Endothelial cell of hepatic sinusoid (primary cell): ENCODE data around the gene ITPR1.

Source experiments
- in situ Hi-C: cut with HindIII; loops from 2 replicates; pipeline ENCODE4 v1.10.0; 2017; ENCODE audit warnings: low sequenced_read_pairs

Gene ITPR1

DNA sequence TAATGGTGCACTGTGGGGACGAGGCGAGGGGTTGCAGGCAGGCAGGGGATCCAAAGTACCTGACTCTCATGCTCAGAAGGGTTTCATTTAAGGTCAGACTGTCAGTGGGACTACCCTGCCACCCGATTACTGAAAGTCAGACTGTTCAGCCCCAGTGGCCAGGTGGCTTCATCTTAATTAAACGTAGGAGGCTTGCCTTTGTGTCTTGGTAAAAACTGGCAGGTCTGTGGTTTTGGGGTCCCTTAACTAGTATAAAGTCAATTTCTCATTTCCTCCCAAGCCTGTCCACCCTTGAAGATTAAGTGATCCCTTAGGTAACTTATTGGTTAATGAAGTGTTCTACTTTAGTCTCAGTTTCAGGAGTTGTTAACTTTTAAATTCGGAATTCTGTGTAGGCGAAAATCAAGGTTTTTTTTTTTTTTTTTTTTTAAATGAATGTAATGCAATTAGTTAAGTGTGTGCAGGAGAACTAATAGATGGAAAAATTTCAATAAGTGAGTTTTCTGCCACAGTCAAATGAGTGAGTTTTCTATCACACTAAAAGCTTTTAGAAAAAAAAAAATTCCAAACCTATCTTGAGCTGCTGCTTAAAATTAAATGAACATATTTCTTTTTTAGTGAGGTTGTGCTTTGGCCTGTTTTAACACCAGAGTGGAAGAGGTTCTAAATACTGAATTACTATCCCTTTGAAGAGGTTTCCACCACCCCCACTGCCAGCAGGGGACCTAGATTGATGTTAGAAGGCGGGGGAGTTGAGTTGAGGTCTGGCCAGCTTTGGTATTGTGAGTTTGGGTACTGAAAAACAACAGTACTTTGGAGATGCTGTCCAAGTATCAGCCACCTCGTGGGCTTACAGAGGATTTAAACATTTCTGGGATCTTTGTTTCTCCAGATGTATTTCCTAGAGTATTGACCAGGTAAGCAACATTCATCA lies 15.2 kb downstream of the ITPR1 start:
- in situ Hi-C loops: no loop called here

DNA sequence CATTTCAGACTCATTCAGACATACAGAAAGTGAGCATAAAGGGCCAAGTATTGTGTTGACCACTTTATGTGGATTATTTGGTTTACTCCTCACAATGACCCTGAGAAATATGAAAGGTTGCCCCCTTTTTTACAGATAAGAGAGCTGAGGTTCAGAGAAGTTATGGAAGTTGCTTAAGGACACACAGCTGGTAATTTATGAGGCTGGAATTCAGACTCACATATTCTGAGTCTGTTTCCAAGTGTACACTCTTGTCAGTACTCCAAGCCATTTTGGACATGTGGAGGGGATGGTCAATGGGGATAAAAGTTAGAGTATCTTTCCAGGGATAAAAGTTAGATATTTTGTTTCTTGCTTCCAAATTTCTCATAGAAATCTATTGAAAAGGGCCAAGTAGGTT lies 15.9 kb downstream of the ITPR1 start:
- in situ Hi-C loops: no loop called here

DNA sequence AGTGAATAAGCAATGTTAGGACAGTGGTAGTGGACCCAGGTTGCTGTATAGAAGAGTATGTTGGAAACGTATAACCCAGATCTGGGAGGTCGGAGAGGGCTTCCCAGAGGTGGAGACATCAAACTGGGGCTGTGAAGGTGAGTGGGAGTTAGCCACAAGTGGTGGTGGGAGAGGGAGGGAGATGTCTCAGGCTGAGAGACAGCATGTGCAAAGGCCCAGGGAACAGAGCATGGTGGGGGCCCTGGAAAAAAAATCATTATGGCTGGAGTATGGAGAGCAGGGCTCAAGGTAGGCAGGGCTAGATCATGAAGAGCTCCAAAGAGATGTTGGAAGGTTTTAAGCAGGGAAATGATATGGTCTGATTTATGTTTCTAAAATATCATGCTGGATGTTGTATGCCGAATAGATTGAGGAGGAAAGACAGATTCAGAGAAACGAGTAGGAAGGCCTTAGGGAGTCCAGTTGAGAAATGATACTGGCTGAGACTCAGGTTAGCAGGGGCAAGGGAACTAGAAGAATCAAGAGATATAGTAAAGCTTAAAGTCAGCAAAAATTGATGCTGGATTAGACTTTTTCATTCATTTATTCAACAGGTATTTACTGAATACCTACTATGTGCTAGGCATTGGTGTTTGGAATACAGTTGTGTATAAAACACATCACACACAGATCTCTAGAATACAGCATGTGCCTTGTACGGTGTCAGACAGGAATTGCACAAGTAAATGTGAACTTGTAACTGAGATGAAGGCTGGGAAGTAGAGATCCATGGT lies 17.0 kb downstream of the ITPR1 start:
- in situ Hi-C loops: no loop called here

DNA sequence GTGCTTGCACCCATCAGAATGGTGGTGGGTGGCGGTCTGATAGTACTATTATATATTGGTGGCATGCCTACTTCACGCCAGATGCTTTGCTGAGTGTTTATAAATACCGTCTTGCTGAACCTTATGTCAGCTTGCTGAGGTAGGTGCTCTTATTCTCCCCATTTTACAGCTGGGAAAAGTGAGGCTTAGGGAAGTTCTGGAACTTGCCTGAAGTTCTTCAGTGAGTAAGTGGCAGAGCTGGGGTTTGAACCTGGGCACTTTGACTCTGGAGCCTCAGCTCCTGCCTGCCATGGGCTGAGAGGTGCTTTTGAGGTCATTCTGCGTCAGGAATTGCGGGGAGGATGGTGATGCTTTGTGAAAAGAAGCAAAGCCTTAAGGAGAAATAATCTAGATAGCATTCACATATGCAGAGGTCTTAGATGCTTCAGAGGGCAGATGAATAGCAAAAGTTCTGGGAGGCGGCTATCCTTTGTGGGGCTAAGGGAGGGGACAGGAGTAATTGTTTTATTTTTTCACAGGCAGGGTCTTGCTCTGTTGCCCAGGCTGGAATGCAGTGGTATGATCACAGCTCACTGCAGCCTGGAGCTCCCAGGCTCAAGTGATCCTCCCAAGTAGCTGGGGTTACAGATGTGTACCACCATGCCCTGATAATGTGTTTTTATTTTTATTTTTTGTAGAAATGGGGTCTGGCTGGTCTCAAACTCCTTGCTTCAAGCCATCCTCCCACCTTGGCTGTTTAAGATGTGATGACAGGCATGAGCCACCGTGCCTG lies 18.5 kb downstream of the ITPR1 start:
- in situ Hi-C loops: no loop called here

DNA sequence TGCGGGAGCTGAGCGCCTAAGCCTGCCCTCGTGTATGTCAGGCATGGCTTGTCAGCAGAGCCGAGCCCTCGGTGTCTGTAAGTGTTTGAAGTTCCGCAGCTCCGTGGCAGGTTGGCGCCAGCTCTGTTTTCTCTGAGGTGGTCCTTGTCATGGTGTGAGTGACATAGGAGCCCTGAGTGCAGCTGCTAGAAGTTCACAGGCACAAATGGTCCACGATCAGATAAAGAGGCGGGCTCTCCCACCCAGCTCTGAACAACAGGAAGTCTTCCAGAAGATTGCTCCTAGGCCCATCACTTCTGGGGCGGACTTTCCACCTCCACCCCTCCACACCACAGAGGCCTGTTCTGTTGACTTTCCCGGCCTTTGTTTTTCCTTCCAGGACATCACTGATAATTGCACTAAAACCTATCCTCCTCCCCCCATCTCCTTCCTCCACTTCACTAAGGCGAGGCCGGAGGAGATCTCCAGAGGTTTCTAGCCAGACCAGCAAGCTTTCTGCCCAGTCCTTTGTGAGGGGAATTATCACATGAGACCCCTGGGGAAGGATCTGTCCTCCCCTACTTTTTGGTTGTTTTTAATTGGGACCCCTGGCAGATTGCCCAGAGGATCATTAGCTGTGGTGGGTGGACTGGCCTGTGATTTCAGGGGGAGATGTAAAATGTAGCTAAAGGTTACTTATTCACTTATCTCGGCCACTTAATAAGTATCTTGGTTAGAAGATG lies 19.9 kb downstream of the ITPR1 start:
- in situ Hi-C loops: no loop called here

DNA sequence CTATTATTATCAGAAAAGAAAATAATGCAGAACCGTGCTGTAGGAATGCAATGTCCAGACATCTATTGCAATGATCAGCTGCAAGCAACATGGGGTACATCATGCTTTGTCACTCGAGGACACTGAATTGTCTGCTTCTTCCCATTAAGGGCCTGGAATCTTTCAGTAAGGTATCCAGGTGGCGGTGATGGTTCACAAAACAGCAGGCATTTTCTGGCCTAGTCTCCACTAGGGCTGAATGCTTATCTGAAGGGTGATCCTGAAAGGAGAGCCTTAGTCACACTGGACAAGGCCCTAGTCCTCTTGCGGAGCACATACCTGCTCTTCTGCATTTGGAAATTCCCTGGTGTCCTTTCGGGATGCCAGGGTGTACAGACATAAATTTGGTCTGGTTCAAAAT lies 21.2 kb downstream of the ITPR1 start:
- in situ Hi-C loops: no loop called here

DNA sequence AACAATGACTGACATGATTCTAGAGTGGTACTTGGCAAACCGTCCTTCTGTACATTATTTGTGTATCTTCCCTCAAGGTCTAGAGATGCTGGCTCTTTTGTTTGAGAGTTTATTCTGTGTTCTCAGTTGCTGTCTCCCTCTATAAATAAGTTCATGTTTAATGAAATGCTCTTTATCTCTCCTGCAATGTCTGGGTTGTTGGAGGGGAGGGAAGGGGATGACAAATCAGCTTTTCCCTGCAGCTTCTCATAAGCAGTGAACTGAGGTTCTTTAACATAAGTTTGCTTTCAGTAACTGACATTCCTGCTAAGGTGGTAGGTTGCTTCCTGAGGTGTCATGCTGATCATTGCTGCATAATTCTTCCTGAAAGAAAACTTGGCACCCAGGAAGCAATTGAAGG lies 21.8 kb downstream of the ITPR1 start:
- in situ Hi-C loops: no loop called here

DNA sequence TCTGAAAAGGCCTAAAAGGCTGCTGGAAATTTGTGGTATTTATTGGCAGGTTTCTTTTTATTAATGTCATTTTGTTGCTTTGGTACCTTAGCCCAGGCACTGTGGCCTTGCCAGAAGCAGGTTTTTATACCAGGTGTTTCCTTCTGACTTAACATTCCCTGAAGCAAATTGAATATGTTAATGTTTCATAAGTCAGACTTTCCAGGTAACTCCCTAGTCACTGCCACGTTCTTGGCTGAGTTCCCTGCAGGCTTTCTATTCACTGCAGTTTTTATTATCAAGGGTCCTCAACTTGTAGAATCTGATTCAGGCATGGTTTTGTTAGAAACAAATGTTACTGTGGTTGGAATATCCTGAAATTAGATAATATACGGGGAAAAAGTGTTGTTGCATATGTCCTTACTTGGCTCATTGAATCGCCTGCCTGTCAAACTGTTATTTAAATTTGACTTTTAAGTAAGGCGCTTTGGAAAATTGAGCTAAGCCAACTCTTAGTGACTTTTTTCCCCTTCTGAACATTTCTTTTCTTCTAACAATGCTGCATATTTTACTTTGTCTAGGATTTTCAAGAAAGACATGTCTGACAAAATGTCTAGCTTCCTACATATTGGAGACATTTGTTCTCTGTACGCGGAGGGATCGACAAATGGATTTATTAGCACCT lies 22.9 kb downstream of the ITPR1 start:
- in situ Hi-C loops: no loop called here

DNA sequence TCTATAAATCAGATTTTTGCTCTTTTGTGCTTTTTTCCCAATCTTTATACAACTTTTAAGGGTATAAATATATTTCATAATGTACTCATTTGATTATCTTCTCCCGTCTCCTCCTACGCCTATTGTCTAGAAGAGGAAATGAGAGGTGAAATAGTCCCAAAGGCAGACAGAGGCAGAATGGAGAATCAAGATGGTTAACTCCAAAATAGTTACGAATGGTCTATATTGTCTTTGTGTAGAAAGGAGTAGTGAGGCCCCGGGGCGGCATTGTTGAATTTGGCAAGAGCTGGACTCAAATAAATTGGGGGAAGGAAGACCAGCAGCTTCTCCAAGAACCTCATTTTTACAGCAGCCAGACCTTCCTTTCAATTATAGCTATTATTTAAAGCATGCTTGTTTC lies 23.9 kb downstream of the ITPR1 start:
- in situ Hi-C loops: no loop called here

DNA sequence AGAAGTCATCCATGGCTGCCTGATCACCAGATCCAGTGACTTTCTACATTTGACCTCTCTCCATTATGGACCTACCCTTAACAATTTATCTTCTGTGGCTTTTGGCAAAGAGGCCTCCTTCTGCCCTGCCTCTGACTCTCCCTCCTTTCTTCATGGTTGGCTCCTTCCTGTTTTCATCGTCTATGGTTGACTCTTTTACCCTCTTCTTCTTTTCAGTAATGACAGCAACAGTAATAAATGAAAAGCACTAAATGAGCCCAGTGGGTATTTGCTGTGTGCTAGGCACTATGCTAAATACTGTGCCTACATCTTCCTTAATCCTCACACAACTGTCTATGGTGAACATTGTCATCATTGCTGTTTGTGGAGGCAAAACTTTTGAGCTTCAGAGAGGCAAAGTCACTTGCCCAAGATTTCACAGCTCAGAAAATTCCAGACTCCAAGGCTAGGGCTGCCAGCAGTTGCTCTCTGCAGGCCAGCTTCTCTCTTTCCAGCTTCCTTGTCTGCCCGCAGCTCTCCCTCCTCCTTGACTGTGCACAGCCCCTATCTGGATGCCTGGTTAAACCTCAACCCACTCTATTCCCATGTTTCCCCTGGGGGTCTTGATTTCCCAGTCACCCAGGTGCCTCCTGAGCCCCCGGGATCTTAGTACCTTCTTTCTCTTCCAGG lies 24.6 kb downstream of the ITPR1 start:
- in situ Hi-C loops: no loop called here

DNA sequence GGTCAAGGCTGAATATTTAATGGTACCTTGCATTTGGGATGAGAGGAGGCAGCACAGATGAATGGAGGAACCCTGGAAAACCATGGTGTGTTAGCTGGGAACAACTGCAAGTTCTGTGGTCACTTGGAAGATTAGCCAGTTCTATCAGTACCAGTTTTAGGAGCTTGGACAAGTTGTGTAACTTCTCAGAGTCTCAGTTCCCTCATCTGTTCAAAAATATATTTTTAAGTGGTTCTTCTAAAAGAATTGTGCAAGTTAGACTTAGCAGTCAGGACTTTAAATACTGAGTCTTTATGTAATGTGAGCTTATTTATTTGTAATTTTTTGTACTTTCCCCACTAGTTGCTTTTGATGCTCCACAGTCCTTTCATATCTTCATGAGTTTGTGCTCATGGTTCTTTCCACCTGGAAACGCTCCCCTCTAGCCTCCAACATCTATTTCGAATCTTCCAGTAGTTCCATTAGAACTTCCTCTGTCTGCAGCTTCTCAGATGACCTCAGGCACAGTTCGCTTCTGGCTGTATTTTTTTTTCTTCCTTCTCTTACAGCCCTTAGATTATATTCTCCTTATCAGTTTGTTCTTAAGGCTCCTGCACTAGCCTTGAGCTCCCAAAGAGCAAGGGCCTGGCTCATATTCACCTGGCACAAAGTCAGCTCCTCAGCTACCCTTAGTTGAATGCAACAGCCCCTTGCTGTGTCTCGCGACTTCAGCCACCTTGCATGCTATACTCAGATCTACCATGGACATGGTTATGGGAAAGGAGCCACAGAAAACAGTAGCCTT lies 27.1 kb downstream of the ITPR1 start:
- in situ Hi-C loops: no loop called here

DNA sequence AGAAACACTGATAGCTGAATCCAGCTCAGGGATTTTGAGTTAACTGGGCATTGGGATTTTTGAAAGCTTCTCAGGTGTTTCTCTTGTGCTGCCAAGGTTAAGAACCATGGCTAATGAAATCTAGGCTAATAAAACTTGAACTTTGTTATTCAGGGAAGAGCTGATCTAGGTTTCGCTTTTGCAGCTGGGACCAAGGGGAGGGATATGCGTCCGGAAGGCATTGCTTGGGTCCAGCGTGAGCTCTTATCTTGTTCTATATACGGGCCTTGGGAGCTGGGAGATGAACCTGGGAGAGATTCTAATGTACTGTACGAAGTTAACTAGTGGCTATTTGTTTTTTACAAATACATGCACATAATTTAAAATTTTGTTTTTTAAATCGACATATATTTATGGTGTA lies 29.8 kb downstream of the ITPR1 start:
- in situ Hi-C loops: no loop called here

DNA sequence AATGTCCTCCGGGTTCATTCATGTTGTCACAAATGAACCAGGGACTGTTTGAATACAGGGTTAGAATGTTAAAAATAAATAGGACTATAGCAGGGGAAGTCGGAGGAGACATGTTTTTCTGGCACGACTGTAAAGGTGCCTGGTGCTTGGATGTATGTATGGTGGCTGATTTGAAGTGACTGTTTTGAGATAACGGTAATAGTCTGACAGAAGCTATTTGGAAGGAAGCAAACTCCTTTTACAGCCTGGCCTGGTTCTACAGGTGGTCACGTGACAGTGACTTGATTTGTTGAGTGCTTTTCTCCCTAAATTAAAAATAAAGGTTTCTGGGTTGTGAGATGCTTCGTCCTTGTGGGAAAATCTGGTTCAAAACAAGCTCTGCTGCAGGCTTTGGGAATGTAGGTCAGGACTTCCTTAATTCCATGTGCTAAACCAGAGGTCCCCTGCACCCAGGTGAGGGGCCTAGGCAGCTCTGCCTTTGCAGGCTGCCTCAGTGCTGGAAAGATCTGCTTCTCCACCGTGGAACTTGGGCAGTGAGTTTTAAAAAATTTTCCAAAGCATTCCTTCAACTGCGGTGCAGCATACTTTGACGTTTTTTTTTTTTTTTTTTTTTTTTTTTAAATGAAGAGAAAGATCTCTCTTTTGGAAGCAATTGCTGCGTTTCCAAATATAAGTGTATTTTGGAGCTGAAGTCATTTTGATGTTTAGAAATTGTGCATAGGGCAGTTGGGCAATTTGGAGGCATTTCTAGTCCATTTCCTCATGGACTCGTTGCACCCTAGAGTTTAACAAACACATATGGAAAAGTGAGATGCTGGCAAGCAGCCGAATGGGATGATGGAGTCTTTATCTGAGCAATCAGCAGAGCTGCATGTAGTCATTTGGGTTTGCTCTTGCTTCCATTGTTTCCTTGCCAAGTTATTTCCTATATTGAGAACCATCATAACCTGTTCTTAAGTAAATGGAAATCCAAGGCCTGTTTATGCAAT lies 30.9 kb downstream of the ITPR1 start:
- in situ Hi-C loops: no loop called here

DNA sequence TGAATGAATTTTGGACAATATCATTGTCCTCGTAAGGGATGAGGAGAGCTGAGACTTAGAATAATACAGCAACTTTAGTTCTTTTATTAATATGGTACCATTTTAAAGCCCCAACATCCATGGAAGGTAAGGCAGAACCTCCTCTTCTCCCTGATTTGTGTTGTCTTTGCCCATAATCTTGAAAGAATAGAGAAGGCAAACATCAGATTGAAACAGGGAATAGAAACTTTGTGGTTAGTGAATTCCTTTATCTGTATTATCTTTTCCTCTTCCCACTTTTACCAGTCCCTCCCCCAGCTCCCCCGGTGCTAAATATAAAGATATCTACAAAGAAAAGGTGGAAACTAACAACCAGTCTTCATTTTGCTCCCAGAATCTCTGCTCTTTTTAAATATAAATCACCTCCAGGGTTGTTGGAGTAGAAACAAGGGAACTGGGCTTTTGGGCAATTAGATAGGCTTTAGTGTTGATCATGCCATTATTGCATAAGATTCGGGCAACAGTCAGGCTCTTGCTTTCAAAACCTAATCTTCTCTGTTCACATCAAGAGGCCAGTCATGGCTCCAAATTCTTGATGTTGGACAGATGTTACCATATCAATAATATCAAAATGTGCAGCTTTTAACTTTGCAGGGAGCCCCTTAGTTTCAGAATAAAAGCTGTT lies 32.5 kb downstream of the ITPR1 start:
- in situ Hi-C loops: no loop called here

DNA sequence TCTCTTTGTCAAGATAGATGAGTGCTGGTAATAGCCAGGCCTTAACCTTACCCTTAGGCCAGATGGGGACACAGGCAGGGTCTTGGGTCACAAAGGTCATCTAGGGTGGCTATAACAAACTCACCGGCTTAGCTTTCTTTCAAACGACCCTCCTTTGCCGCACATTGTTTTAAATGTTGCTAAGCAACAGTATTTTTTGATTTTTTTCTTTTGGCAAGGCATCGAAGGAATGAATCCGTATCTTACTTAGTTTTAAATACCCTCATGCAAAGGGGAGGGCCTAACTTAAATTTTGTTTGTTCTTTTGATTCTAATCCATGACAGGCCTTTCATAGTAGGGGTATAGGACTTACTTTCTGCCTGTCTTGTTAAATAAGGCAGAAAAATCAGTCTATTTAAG lies 35.2 kb downstream of the ITPR1 start:
- in situ Hi-C loops: no loop called here

DNA sequence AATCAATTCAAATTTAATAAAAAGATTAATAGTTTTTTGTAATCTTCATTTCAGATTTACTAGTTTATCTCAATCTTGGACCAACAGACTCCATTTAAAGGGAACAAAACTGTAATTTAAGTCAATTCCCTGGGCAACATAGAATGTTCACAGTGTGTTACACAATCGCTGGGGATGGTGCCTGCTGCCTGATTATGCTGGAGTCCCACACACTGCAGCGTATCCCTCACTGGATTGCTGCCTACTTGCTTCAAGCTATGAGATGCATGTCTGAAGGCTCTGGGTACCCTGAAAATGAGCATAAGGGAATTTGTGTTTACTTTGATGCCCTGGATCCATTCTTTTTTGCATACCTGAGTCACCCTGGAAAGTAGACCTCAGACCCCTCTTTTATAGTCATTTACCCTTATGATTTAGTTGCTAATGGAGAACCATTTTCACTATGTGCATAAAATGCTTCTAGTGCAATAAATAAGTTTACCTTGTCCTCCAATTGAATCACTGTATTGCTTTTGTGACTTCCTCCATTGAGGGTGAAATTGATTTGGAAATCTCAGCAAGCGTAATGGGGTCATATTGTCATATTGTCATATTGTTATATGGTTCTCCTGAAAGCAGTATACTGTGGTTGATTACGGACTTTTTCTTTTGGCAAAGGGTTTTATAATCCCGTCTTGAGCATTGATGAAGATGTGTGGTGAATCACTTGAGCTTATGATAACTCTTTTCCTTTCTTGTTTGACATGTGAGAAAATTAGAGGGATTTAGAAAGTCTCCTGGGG lies 35.9 kb downstream of the ITPR1 start:
- in situ Hi-C loops: no loop called here
